Measurements from ENCODE around the gene EXD2. TPM values are rescaled to one million over a fixed set of nuclear protein-coding genes. Genes with fewer than 3 reads are reported as not detected.

Gene EXD2
- total and polyA plus RNA-seq, 2 of the 13 experiments (the other 11 are each of a cell fraction or from before 2014, with no cell fraction given) = 9.5 to 15.1 TPM

- TF ChIP-seq HOXA5 (CRISPR knock-in tag; IDR thresholded peaks at IDR 0.05) (peak; percentile 40; the same call in 1 of the 2 replicates), SRF (IDR thresholded peaks at IDR 0.05; ENCODE audit: low read depth, low read length) (peak; percentile 69; the same call in 1 of the 2 replicates), RBFOX2 (IDR thresholded peaks at IDR 0.05; ENCODE audit: low read depth, low read length) (peak; percentile 81), GMEB2 (CRISPR knock-in tag; IDR thresholded peaks at IDR 0.05; ENCODE audit: low read depth) (0 out of 2 replicates have a peak, but pooled peaks have one; percentile 15), FOSL2 (CRISPR knock-in tag; IDR thresholded peaks at IDR 0.05) (no peak), HCFC1 (IDR thresholded peaks at IDR 0.05; ENCODE audit: low read depth, low read length) (peak; percentile 37; the same call in 1 of the 2 replicates), SNAPC2 (CRISPR knock-in tag; IDR thresholded peaks at IDR 0.05) (peak; percentile 47; the same call in 1 of the 2 replicates), ZNF773 (CRISPR knock-in tag; IDR thresholded peaks at IDR 0.05; ENCODE audit: borderline replicate concordance) (peak; percentile 84; the same call in 1 of the 2 replicates), ZNF484 (CRISPR knock-in tag; IDR thresholded peaks at IDR 0.05; ENCODE audit: borderline replicate concordance, low read depth) (no peak), ZKSCAN1 (IDR thresholded peaks at IDR 0.05; ENCODE audit: low read length) (no peak), EEA1 (CRISPR knock-in tag; IDR thresholded peaks at IDR 0.05; ENCODE audit: borderline replicate concordance) (peak; percentile 61; the same call in 1 of the 2 replicates), STAG1 (CRISPR knock-in tag; IDR thresholded peaks at IDR 0.05) (peak; percentile 31), HDAC2 (CRISPR knock-in tag; IDR thresholded peaks at IDR 0.05) (no peak; the same call in 1 of the 2 replicates), ZNF574 (CRISPR knock-in tag; IDR thresholded peaks at IDR 0.05) (peak; percentile 68), KMT2A (CRISPR knock-in tag; IDR thresholded peaks at IDR 0.05) (peak; percentile 53; the same call in 1 of the 2 replicates), HNRNPLL (IDR thresholded peaks at IDR 0.05; ENCODE audit: low read depth, low read length, poor library complexity, severe bottlenecking) (peak; percentile 74), KLF16 (CRISPR knock-in tag; IDR thresholded peaks at IDR 0.05) (0 out of 4 replicates have a peak, but pooled peaks of 1 of the 2 experiments have one; percentile 51), FOXA3 (CRISPR knock-in tag; IDR thresholded peaks at IDR 0.05) (no peak)
- TF ChIP-seq, protein P1, sequence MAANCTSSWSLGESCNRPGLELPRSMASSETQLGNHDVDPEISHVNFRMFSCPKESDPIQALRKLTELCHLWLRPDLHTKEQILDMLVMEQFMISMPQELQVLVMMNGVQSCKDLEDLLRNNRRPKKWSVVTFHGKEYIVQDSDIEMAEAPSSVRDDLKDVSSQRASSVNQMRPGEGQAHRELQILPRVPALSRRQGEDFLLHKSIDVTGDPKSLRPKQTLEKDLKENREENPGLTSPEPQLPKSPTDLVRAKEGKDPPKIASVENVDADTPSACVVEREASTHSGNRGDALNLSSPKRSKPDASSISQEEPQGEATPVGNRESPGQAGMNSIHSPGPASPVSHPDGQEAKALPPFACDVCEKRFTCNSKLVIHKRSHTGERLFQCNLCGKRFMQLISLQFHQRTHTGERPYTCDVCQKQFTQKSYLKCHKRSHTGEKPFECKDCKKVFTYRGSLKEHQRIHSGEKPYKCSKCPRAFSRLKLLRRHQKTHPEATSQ (CRISPR knock-in tag; IDR thresholded peaks at IDR 0.05; ENCODE audit: borderline replicate concordance) = 0 out of 2 replicates have a peak, but pooled peaks have one; percentile 59
- TF ChIP-seq, protein P2, sequence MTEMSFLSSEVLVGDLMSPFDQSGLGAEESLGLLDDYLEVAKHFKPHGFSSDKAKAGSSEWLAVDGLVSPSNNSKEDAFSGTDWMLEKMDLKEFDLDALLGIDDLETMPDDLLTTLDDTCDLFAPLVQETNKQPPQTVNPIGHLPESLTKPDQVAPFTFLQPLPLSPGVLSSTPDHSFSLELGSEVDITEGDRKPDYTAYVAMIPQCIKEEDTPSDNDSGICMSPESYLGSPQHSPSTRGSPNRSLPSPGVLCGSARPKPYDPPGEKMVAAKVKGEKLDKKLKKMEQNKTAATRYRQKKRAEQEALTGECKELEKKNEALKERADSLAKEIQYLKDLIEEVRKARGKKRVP (CRISPR knock-in tag; IDR thresholded peaks at IDR 0.05) = 0 out of 4 replicates have a peak, but pooled peaks of 1 of the 2 experiments have one; percentile 7
- TF ChIP-seq, protein P3, sequence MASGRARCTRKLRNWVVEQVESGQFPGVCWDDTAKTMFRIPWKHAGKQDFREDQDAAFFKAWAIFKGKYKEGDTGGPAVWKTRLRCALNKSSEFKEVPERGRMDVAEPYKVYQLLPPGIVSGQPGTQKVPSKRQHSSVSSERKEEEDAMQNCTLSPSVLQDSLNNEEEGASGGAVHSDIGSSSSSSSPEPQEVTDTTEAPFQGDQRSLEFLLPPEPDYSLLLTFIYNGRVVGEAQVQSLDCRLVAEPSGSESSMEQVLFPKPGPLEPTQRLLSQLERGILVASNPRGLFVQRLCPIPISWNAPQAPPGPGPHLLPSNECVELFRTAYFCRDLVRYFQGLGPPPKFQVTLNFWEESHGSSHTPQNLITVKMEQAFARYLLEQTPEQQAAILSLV (CRISPR knock-in tag; IDR thresholded peaks at IDR 0.05; ENCODE audit: borderline replicate concordance) = peak; percentile 65; the same call in 1 of the 2 replicates
These were observed 39.7 kb upstream of the EXD2 start (continued) for GRCh38 chr14:69151458-69152180.

All from HepG2 (cell line).